Measurements from ENCODE around the gene KLHL1.

DNA sequence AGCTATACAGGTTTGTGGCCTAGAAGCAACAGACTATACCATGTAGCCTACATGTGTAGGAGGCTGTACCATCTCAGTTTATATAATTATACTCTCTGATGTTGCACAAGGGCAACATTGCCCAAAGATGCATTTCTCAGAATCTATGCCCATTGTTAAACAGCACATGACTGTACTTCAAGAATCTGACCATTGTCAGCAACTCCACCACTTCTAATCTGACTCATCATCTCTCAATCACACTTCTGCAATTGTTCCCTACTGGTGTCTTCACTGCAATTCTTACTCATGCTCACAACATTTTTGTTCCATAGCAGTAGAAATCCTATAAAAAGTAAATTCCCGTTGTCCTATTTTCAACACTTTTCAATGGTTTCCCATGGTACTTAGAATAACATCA, 64.6 kb downstream of the KLHL1 start:
- no peak for TF ChIP-seq CTCF (conservative IDR thresholded peaks at IDR 0.05; ENCODE audit: low read length)
- TF ChIP-seq EZH2phosphoT487 (IDR thresholded peaks at IDR 0.05; ENCODE audit: borderline replicate concordance), result no peak

All from Loucy (cell line).